Measurements from ENCODE around the gene CMTM7. TPM values are rescaled to one million over a fixed set of nuclear protein-coding genes. Genes with fewer than 3 reads are reported as not detected.

The CMTM7 gene
- total RNA-seq = 83.0 and 104 TPM in 2 replicates

- no peak for DNase-seq (ENCODE audit: extremely low read depth, low read depth, low spot score)
These were observed at the start of gene CMTM7 for GRCh38 chr3:32391643-32392535. Gene CMTM7 (plus strand): TSS chr3:32391853. CDS start chr3:32391907, 54 bp downstream.

GRCh38 chr3:32347343-32348125, 44.1 kb upstream of the CMTM7 start:
- no peak for DNase-seq (ENCODE audit: extremely low read depth, low read depth, low spot score)

GRCh38 chr3:32349184-32349583, 42.5 kb upstream of the CMTM7 start:
- no peak for DNase-seq (ENCODE audit: extremely low read depth, low read depth, low spot score)

GRCh38 chr3:32352563-32352962, 39.1 kb upstream of the CMTM7 start:
- DNase-seq (ENCODE audit: extremely low read depth, low read depth, low spot score) = no peak

GRCh38 chr3:32353351-32353750, 38.3 kb upstream of the CMTM7 start:
- DNase-seq (ENCODE audit: extremely low read depth, low read depth, low spot score) = no peak

GRCh38 chr3:32354362-32354778, 37.3 kb upstream of the CMTM7 start:
- no peak for DNase-seq (ENCODE audit: extremely low read depth, low read depth, low spot score)

GRCh38 chr3:32355751-32356291, 35.8 kb upstream of the CMTM7 start:
- no peak for DNase-seq (ENCODE audit: extremely low read depth, low read depth, low spot score)

- DNase-seq (ENCODE audit: extremely low read depth, low read depth, low spot score) = no peak
These were observed 31.7 kb upstream of the CMTM7 start for GRCh38 chr3:32359766-32360492.

GRCh38 chr3:32360493-32360827, 31.2 kb upstream of the CMTM7 start:
- no peak for DNase-seq (ENCODE audit: extremely low read depth, low read depth, low spot score)

GRCh38 chr3:32366638-32367397, 24.8 kb upstream of the CMTM7 start:
- DNase-seq (ENCODE audit: extremely low read depth, low read depth, low spot score) = no peak

GRCh38 chr3:32367442-32367841, 24.2 kb upstream of the CMTM7 start:
- no peak for DNase-seq (ENCODE audit: extremely low read depth, low read depth, low spot score)

- DNase-seq (ENCODE audit: extremely low read depth, low read depth, low spot score) = no peak
These were observed 20.0 kb upstream of the CMTM7 start for GRCh38 chr3:32371461-32372212.

GRCh38 chr3:32372213-32372490, 19.5 kb upstream of the CMTM7 start:
- no peak for DNase-seq (ENCODE audit: extremely low read depth, low read depth, low spot score)

GRCh38 chr3:32373276-32373675, 18.4 kb upstream of the CMTM7 start:
- no peak for DNase-seq (ENCODE audit: extremely low read depth, low read depth, low spot score)

- no peak for DNase-seq (ENCODE audit: extremely low read depth, low read depth, low spot score)
These were observed 17.8 kb upstream of the CMTM7 start for GRCh38 chr3:32373844-32374243.

GRCh38 chr3:32374788-32375595, 16.7 kb upstream of the CMTM7 start:
- peak; percentile 72 for DNase-seq (ENCODE audit: extremely low read depth, low read depth, low spot score)

- no peak for DNase-seq (ENCODE audit: extremely low read depth, low read depth, low spot score)
These were observed 16.1 kb upstream of the CMTM7 start for GRCh38 chr3:32375596-32375930.

GRCh38 chr3:32376115-32376514, 15.5 kb upstream of the CMTM7 start:
- DNase-seq (ENCODE audit: extremely low read depth, low read depth, low spot score) = no peak

Measured in glomerular endothelial cell (primary cell).